Stimulated activated CD4-positive, alpha-beta T cell treated with anti-CD3 and anti-CD28 coated beads, Interleukin-12 subunit alpha, Interleukin-12 subunit beta, amount 100 ng/mL, for 24 hours (primary cell): Measurements from ENCODE around the gene SEMA4B.

Source experiments
- DNase-seq, 2 experiments: peaks; one replicate each; pipeline ENCODE4 v3.0.0-alpha.2; 2020; ENCODE audit warnings: low read depth in 2 of 2

SEMA4B gene

GRCh38 chr15:90225504-90226234 is 24.5 kb downstream of the SEMA4B start:
- no peak for DNase-seq

GRCh38 chr15:90227336-90227735 is 26.2 kb downstream of the SEMA4B start:
- no peak for DNase-seq

- no peak for DNase-seq
These were observed 27.0 kb downstream of the SEMA4B start for GRCh38 chr15:90227816-90228772.

- DNase-seq, result no peak
These were observed 27.8 kb downstream of the SEMA4B start for GRCh38 chr15:90228960-90229359.

GRCh38 chr15:90230071-90230494 is 29.0 kb downstream of the SEMA4B start:
- DNase-seq, result no peak

GRCh38 chr15:90230610-90231009 is 29.5 kb downstream of the SEMA4B start:
- no peak for DNase-seq

GRCh38 chr15:90231028-90232017 is 30.2 kb downstream of the SEMA4B start:
- DNase-seq, result peak; percentile 51 to 58

- DNase-seq, result no peak
These were observed 31.1 kb downstream of the SEMA4B start for GRCh38 chr15:90232196-90232595.

GRCh38 chr15:90232941-90233386 is 31.8 kb downstream of the SEMA4B start:
- no peak for DNase-seq

GRCh38 chr15:90233387-90234095 is 32.4 kb downstream of the SEMA4B start, which contains the start of gene CIB1:
TSS of gene CIB1 (minus strand) at chr15:90233941. CDS start at chr15:90233885, 56 bp downstream.
- DNase-seq, result peak; percentile 93 to 96

GRCh38 chr15:90234096-90234988 is 33.2 kb downstream of the SEMA4B start, which contains the start of gene GDPGP1:
TSS of gene GDPGP1 (plus strand) at chr15:90234209. CDS start at chr15:90240909, 6,700 bp downstream.
- no peak for DNase-seq

GRCh38 chr15:90239371-90239770 is 38.2 kb downstream of the SEMA4B start:
- no peak for DNase-seq

- no peak for DNase-seq
These were observed 39.7 kb downstream of the SEMA4B start for GRCh38 chr15:90240856-90241255.

- DNase-seq, result no peak
These were observed 40.4 kb downstream of the SEMA4B start for GRCh38 chr15:90241343-90242192.

GRCh38 chr15:90243943-90244639 is 43.0 kb downstream of the SEMA4B start:
- no peak for DNase-seq

- no peak for DNase-seq
These were observed 47.7 kb downstream of the SEMA4B start for GRCh38 chr15:90248789-90249202.

GRCh38 chr15:90249203-90249863 is 48.2 kb downstream of the SEMA4B start, which contains the start of gene TTLL13:
TSS of gene TTLL13 (plus strand) at chr15:90249556. CDS start at chr15:90250631, 1,075 bp downstream.
- DNase-seq, result peak; percentile 65 to 93
